ENCODE data around the gene RMRP.

RMRP gene

DNA sequence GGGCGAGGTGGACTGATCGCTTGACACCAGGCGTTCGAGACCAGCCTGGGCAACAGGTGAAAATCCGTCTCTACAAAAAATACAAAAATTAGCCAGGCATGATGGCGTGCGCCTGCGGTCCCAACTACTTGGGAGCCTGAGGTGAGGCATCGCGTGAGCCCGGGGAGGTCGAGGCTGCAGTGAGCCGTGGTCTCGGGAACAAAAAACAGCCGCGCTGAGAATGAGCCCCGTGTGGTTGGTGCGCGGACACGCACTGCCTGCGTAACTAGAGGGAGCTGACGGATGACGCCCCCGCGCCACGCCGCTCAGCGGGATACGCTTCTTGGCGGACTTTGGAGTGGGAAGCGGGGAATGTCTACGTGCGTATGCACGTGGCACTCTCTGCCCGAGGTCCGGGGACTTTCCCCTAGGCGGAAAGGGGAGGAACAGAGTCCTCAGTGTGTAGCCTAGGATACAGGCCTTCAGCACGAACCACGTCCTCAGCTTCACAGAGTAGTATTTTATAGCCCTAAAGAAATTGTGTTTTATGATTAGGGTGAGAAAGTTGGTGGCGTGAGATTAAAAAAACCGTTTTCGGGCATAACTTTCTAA, at the start of gene RMRP:
TSS of gene RMRP (minus strand) at position 474 of the 591 bp plus-strand sequence.
- peak; percentile 89 to 91 (median 90) for DNase-seq (ENCODE audit: low read depth in 3 of 3)

DNA sequence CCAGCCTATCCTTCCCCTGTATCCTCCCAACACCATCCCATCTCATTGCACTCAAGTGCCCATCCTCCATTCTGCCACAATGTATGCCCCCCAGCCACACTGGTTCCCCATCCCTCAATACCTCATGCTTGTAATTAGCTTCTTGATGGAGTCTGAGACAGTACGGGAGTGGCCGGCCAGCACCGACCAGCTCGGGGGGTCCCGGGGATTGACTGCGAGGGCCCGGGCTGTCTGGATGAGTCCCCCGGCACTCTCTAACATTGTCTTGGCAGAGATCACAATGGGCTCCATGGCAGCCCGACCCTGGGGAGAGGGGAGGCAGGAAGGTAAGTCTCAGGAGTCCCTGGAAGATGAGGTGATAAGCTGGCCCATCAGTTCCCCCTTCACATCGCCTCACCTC, 49.1 kb upstream of the RMRP start:
- DNase-seq (ENCODE audit: low read depth in 3 of 3): no peak

DNA sequence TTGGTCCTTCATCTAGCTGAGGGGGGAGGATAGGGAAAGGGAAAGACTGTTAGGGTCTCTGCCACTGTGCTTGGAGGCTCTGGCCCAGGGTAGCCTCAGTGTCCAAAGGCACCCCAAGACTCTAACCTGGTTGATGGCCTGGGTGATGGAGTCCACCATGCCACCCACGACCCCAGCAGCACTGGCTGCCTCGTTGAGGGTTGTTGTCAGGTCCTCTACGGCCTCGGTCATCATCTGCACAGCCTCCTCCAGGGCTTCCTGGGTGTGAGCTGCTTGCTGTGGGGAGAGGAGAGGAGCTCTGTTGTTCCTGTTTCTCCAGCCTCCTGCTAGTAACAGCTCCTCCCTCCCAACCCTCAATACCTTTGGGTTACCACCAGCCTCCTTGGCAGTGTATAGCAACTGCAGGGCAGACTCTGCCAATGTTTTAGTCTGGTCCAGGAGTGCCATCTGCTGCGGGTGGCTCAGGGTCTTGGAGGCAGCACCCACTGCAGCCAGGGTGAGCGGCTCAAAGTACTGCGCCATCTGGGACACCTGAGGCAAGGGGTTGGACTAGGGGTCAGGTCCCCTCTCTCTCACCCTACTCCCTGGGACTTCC, 48.1 kb upstream of the RMRP start:
- DNase-seq (ENCODE audit: low read depth in 3 of 3): no peak

DNA sequence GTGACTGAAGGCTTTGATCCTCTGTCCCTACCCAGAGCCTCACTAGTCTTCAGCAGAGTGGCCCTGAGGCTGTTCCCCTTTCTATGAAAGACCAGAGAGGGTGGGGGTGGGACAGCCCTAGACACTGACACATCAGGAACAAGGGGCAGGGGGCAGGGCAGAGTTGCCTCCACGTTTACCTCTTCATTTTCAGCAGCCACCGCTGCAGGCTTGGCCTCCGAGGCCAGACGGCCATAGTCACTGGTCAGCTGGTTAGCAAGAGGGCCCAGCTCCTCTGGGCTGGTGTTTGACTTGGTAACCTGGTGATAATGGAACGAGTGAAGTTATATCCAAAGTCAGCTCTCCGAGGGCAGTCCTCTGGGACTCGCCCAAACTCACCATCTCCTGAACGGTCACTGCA, 47.6 kb upstream of the RMRP start:
- DNase-seq (ENCODE audit: low read depth in 3 of 3): no peak

DNA sequence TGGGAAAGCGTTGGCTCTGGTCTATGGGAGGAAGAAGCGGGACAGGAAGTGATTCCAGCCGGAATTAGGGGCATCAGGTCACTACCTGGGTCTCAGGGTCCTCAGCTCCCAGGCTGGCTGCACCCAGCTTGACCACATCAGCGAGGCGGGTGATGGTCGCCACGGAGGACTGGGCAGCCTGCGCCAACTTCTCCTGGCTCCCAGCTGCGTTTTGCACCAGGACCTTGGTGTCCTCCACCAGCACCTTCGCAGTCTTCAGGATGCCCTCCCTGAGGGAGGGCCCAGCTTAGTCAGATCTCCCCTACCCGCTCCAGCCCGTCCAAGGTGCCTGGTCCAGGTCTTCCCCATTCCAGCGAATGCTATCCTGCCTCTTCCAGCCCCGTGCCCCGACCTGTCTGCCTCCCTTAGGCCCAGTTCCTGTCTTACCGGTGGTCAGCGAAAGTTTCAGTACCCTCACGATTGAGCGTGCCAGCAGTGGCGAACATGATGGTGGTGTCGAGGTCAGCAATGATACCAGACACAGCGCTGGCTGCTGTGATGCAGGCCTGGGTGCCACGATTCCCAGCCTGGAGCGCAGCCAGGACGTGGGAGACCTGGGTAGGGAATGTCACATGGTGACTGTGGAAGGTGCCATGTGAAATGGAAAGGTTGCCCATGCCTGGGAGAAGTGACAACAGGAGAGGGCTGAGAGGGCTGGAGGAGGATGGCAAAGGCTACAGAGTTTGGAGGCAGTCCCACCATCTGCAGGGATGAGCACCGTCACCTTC, 46.3 kb upstream of the RMRP start:
- DNase-seq (ENCODE audit: low read depth in 3 of 3): no peak

DNA sequence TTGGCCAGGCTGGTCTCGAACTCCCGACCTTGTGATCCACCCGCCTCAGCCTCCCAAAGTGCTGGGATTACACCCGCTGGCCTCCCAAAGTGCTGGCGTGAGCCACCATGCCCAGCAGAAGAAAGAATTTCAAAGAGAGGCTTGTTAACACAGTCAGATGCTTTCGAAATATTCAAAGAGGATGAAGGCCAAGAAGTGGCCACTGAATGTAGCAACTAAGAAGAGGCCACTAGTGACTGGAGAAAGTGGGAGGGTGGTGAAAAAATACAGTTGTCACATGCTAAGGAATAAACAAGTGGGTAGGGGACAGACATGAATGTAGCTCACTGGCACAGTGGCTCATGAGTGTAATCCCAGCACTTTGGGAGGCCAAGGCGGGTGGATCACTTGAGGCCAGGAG, 44.9 kb upstream of the RMRP start:
- no peak for DNase-seq (ENCODE audit: low read depth in 3 of 3)

DNA sequence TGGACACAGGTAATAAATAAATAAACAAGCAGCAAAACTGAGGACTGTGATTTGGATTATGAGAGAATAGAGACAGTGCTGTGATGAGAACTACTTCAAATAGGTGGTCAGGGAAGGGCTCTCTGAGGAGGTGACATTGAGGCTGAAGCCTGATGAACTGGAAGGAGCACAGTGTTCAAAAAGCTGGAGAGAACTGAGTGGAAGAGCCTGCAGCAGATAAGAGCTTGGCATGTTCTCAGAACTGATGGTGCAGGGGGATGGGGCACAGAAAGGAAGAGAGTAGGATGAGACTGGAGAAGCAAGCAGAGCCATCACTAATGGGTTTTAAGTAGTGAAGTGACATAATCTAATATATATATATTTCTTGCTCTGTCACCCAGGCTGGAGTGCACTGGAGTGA, 43.1 kb upstream of the RMRP start:
- no peak for DNase-seq (ENCODE audit: low read depth in 3 of 3)

DNA sequence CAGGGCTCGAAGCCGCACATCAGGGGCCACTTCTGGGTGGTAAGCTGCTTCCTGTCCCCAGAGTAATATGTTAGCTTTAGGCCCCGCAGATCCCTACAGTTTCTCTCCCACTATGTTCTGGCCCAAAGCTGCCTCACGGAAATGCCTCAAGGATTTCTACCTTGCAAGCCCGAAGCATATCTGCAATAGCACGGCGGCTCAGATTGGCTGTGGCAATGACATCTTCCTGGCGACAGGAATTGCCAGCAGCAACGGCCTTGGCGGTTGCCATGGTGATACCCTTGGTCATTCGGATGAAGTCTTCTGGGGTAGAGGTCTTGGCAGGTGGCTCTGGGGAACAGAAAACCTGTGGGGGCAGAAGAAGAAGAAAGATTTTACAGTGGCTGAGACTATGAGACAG, 42.2 kb upstream of the RMRP start:
- DNase-seq (ENCODE audit: low read depth in 3 of 3): no peak

DNA sequence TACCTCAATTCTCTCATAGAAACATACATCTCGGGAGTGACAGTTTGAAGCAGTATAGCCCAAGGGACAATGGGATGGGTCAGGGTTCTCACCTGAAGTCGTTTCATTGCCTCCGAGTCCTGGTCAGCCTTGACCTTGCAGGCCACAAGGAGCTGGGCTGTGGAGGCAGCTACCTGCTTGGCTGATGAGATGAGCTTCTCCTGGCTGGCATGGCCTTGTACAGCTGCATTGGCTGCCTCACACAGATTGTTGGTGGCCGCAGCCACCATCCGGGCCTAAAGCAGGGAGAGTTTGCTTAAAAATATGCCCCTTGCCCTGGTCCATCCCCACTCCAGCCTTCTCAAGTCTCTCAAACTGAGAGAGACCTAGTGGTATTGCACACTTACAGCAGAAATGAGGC, 40.4 kb upstream of the RMRP start:
- no peak for DNase-seq (ENCODE audit: low read depth in 3 of 3)

DNA sequence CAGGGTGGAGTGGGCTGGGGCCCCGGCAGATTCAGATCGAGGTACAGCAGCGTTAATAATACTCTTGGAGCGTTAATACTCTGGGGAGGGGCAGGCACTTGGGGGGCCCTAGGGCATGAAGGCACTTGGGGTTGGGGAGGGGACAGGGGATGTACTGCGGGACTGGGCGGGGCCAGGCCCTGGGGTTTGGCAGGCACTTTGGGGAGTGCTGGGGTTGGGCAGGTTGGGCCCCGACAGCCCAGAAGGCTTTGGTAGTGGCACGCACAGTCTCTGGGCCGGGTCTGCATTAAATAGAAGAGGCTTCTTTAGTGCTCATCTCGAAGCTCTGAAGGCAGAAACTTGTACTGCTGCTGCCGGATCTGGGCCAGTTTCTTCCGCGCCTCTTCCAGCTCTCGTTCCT, 39.7 kb upstream of the RMRP start:
- DNase-seq (ENCODE audit: low read depth in 3 of 3): no peak

DNA sequence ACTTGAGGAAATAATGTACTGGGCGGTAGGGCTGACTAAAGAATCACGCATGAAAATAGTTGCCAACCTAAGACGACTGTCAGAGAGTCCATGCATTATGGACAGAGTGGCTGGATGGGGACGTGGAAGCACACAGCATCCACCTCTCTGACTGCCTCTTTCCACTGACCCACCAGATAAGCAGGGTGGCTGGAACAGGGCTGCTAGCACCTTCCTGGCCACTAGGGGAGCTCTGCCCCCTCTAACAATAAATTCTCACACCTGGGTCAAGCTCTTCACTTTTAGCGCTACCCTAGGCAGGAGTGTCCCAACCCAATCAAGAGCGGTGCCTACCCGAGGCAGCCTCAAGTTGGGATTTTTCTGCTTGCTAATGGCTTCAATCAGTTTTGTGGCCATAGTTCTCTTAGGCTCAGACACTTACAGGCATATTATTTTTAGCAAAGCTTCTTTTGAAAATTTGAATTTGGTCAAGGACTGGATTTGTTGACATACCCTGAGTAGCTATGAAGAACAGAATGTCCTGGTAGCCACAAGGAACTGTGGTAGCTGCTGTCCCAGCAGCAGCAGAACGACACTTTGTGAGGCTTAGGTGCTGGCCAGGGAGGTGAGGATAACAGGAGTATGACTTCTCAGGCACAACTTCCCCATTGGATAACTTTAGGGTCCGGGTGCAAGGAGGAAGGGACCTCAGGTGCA, 38.8 kb upstream of the RMRP start:
- peak; percentile 15 to 26 (median 22) for DNase-seq (ENCODE audit: low read depth in 3 of 3)

DNA sequence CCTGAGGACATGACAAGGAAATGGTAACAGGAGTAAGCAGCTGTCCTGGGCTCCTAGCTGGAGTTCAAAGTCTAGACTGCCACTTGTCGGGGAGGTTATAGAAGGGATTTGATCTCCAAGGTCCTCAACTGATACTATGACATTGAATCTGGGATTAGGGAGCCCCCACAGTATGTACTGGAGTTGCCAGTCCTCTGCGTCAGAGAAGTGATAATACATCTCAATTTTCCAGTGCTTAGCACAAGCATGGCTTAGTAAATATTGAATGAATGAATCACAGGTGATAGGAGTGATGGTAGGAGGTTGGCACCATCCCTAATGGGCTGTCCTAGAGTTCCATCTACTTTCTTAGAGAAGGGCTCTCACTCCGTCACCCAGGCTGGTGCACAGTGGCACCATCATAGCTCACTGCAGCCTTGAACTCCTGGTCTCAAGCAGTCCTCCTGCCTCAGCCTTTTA, 38.2 kb upstream of the RMRP start:
- DNase-seq (ENCODE audit: low read depth in 3 of 3): no peak

DNA sequence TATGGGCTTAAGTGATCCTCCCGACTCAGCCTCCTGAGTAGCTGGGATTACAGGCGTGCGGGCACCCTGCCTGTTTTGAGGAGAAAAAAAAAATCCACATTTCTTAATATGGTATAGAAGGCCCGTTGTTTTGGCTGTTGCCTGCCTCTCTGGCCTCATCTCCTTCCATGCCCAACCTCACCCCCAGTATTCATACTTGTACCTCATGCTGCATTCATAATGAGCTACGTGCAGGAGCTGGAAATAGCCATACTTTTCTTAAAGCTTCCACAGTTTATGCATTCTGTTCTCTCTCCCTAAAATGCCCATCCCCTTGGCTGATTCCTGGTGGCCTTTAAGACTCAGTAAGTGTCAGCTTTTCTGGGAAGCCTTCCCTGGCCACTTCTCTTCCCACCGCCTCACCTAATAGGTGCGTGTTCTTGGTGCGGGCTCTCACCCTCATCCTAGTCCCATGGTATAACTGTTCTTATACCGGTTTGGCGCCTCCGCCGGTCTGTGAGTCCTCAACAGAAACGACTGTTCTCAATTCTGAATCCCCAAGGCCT, 34.0 kb upstream of the RMRP start:
- no peak for DNase-seq (ENCODE audit: low read depth in 3 of 3)

DNA sequence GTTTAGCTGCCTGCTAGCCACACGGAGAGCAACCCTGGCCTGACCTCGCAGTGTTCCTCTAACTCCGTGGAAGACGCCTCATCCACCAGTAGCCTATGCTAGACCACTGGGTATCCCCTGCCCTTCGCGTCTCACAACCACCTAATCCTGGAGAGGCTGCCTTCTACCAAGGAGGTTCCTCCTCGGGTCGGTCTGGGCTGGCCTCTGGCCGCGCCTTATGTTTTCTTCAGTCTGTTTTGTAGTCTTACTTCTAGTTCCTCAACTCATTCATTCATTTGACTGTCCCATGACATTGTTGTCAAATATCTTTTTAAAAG, 33.5 kb upstream of the RMRP start:
- no peak for DNase-seq (ENCODE audit: low read depth in 3 of 3)

DNA sequence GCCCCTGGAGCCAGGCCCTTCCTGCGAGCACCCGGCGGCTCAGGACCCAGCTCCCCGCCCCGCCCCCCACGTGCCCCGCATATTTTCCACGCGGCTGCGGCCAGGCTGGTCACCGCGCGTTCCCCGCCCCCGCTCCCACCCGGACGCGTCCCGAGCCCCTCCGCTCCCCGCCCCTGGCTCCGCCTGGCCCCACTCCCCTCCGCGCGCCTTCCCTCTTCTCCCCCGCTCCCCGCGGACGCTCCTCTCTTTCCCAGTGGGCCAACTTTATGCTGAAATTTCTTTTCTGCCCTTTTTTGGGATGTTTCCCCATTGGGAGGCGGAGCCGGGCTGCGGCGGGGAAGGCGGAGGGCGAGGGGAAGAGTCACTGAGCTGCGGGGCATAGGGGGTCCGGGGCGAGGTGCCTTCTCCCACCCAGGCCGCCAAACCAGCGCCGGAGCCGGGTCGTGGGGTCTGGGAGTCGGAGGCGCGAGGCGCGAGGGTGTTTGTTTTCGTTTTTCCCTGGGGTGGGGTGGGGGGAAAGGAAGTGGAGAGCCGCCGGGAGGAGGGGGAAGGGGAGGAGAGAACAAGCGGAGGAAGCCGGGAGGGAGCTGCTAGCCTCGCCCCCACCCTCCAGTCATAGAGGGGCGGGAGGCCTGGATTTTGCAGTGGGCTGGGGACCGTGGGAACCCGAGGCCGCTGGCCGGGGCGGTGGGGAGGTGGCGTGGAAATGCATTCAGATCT, 33.0 kb upstream of the RMRP start:
- DNase-seq (ENCODE audit: low read depth in 3 of 3): peak in 1 of 3 experiments; percentile 9

DNA sequence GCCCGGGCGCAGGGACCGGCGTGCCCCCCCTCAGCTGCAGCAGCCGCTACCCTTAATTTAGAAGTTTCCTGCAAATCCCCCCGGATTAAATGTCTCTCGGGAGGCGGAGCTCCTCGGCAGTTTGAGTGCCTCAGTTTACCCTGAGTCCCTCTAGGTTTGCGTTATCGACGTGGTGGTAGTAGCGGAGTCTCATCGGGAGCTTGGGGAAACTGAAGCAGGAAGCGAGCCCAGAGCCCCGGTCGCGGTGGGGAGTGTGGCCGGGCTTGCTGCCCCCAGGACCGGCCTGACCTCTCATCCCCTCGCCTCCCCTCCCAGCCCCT, 32.4 kb upstream of the RMRP start:
- no peak for DNase-seq (ENCODE audit: low read depth in 3 of 3)

DNA sequence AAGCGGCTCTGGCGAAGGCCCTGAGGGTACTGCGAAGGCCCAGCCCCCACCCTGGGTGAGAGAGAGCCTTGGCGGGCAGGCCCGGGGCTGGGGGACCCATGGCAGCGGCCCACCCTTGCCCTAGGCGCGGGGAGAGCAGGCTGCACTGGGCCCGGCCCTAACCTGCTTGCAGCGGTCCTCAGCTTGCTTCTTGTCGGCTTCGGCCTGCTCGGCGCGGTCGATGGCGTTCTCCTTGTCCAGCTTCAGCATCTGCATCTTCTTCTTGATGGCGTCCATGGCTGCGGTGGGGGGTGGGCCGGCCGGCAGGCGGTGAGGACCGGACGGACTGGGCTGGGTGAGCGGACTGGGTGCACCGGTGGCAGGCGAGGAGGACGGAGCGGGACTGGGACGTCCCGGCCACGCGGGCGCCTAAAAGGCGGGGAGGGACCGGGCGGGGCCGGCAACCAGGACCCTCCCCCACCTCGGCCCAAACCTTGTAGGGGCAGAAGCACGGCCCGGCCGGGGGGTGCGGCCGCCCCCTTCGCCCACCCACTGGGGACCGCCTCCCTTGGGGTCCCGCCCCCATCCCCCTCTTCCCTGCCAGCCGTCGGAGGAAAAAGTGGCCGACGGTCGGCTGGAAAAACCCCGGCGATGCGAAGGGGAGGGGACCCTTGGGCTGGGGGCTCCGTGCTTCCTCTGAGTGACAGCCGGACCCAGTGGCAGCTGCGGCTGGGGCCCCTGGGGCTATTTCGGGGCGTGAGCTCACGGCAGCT, 31.9 kb upstream of the RMRP start, which contains the start of gene TPM2:
TSS of gene TPM2 (minus strand) at position 384 of the 752 bp plus-strand sequence. CDS start at position 276, 108 bp downstream.
- no peak for DNase-seq (ENCODE audit: low read depth in 3 of 3)

DNA sequence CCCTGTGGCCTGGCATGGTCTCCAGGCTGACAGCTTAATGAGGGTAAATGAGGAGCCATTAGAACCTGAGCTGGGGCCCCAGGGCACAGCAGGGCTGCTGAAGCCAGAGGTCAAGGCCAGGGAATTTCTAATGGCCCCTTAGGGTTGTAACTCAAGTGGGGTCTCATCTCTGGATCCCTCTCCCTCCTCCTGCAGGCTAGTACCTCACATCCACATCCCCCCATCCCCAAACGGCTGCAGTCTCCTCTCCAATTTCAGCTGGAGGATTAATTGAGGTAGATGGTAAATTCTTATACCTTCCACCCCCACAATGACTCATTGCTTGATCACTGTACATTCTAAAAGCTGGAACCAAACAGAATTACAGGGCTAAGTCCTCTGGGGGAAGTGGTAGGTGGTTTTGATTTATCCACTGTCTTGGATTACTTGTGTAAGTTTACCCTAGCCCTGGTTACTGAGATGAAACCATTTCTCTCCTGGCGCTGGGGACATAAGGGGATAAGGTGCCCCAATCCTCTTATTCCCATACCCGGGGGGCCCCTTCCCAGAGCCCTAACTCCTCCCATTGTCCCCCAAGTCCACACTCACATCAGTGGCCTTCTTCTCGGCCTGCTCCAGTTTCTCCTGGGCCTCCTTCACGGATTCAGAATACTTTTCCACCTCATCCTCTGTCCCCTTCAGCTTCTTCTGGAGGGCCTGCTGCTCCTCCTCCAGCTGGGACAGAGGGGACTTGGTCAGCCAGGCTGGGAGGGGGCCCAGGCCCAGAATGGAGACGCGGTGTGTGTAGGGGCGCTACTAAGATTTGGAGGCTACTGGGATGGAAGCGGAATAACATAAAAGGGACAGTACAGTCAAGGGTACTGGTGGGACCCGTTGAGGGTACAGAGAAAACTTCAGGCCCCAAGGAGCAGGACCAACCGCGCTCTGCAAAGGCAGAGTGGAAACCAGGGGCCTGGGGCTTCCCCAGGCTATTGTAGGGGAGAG, 31.0 kb upstream of the RMRP start:
- DNase-seq (ENCODE audit: low read depth in 3 of 3): no peak

DNA sequence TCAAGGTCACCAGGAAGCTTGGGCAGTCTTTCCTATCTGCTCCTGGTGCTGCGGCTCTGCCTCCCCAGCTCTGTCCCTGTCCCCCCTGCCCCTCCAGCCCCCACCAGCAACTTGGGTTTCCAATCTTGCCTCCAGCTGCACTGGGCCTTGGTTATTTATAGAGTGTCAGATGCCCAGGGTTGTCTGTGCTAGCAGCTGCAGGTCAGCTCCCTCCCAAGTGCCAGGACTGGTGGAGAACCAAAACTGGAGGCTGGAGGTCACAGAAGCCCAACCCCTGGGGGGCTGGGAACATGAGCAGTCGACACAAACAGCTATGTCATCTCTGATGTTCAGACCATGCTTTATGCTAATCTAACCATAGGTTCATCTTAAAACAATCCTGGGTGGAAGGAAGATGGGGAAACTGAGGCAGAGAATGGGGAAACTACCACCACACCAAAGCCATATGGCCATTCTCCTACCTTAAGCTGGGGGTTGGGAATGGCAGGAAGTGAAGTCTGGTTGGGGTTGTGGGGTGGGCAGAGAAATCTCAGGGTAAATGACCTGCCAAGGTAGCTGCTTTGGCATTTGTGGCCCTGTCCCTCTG, 30.2 kb upstream of the RMRP start:
- no peak for DNase-seq (ENCODE audit: low read depth in 3 of 3)

Measured in stimulated activated CD4-positive, alpha-beta T cell treated with anti-CD3 and anti-CD28 coated beads, TNF-alpha, amount 100 ng/mL, for 4 hours (primary cell).